ENCODE results near the gene ARMC5.
A peak's percentile ranks its signal among the peaks of the same experiment; 100 is the strongest.
"Not testable (repeated sequence)": the region's sequence is repeated elsewhere in the genome, so short reads cannot be mapped to it uniquely, and the experiment has no call there.

ARMC5 gene

DNA sequence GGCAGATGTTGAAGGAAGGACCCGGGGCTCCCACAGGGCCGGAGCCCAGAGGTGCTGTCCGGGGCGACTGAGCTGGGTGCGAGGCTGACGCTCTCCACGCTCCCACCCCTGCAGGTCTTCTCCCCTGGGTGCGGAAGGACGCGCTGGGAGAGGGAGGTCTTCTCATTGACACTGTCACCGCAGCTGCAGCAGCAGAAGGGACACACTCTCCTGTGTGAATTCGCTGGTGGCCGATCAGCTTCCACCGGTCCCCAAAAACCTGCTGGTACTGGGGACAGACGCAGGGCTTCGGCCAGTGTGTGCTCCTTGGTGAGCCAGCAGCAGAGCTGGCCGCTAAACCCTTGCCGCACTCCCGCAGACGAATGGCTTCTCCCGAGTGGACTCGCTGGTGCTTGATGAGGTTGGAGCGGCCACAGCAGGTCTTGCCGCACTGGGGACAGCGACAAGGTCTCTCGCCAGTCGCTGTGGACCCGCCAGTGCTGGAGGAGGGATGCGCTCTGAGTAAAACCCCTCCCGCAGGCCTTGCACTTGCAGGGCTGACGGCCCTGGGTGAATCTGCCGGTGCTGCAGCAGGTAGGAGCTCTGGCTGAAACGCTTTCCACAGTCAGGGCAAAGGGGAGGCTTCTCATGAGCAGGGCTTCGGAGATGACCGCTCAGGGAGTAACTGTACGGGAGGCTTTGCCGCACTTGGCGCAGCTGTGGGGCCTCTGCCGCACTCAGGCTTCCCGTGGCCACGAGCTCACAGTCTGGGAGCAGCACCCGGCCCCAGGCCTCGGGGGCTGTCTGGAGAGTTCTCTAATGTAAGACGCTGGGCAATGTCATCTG, 22.9 kb upstream of the ARMC5 start:
- no peak for DNase-seq

DNA sequence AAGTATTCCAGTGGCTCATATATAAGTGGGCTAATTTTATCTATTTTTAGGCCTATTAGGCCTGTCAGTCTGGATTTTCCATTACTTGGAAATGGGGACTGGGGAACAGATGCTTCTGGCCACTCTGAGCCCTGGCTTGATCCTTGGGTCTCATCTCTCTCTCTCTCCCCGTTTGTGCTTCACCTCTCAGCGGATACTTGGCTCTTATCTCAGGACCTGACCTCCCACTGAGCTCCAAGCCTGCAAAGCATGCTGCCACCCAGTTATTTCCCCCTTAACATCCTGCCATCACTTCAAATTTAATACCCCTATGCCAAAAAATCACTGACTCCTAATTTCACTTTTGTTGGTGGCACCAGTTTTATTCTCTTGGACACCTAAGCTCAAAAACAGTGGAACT, 20.9 kb upstream of the ARMC5 start:
- DNase-seq = no peak

DNA sequence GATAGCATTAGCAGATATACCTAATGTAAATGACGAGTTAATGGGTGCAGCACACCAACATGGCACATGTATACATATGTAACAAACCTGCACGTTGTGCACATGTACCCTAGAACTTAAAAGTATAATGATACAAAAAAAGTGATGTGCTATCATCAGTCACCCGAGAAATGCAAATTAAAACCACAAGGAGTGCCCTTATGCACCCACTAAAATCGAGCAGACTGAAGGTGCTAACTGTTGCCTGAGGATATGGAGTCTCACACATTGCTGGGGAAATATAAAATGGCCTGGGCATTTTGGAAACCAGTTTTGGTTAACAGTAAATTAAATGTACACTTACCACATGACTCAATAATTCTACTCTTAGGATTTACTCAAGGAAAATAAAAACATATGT, 20.3 kb upstream of the ARMC5 start:
- DNase-seq = not testable (repeated sequence)

DNA sequence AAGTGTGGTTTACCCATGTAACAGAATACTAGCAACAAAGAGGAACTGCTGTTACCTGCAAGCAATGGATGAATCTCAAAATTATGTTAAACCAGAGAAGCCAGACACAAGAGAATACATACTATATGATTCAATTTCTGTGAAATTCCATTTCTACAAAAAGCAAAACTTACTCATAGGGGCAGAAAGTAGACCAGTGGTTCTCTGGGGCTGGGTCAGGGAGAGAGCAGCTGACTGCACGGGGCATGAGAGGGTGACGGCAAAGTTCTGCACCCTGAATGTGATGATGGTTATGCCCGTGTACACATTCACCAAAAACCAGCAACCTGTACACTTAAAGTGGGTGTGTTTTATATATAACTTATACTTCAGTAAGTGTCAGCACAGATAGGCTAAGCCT, 19.8 kb upstream of the ARMC5 start:
- no peak for DNase-seq

DNA sequence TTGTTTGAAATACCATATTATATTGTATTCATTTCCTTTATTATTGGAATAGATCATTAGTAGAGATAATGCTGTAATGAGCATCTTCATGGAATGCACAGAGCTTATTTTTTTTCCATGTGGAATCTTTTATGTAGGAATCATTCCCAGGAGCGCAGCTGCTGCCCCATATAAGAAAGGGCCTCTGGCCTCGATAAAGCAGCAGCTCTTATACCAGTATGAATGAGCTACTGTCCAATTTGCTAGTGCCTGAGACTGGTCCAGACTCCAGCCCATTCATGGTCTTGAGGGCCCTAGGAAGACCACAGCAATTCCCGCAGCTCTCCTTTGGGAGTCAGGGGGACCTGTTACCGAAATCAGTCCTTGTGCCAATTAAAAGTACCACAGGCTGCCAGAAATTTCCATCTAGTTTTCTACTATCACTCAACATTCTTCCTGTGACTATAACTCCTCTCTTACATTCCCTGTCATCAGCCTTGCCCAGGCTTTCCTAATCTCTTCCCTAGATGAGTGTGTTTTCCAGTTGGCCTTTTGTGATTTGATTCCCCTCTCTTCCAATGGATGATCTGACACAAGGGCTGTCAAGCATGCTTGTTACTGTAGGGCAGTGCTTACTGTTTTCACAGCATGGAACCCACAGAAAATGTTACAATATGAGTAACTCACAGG, 18.7 kb upstream of the ARMC5 start:
- DNase-seq = no peak

DNA sequence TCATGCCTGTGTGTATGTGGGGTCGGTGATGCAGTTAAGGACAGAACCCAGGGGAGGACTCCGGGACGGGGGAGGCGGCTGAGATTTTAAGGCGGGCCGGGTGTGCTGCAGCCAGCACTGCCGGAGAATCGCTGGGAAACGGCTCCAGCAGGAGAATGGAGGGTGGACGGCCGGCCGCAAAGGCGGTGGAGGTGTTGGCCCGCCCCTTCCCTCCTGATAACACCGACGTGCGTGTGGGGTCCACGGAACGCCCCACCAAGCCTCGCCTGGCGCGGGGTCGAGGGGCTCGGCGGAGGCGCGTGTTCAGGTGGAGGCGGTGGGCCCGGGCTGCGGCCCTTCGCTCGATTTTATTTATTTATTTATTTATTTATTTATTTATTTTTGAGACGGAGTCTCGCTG, 17.3 kb upstream of the ARMC5 start:
- DNase-seq = no peak

DNA sequence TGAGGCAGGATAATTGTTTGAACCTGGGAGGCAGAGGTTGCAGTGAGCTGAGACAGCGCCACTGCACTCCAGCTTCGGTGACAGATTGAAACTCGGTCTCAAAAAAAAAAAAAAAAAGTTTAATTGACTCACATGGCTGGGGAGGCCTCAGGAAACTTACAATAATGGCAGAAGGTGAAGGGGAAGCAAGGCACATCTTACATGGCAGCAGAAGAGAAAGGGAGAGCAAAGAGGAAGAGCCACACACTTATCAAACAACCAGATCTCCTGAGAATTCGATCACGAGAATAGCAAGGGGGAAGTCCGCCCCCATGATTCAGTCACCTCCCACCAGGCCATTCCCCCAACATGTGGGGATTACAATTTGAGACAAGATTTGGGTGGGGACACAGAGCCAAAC, 13.4 kb upstream of the ARMC5 start:
- DNase-seq = not testable (repeated sequence)

DNA sequence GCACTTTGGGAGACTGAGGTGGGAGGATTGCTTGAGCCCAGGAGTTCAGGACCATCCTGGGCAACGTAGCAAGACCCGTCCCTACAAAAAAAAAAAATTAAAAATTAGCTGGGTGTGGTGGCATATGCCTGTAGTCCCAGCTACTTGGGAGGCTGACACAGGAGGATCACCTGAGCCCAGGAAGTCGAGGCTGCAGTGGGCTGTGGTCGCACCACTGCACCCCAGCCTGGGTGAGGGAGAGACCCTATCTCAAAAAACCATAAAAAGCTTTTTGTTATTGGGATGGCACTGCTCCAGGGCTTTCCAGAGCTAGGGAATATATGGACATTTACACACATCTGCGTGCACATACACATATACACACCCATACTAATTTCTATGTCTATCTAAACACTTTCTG, 8.1 kb upstream of the ARMC5 start:
- DNase-seq = no peak

DNA sequence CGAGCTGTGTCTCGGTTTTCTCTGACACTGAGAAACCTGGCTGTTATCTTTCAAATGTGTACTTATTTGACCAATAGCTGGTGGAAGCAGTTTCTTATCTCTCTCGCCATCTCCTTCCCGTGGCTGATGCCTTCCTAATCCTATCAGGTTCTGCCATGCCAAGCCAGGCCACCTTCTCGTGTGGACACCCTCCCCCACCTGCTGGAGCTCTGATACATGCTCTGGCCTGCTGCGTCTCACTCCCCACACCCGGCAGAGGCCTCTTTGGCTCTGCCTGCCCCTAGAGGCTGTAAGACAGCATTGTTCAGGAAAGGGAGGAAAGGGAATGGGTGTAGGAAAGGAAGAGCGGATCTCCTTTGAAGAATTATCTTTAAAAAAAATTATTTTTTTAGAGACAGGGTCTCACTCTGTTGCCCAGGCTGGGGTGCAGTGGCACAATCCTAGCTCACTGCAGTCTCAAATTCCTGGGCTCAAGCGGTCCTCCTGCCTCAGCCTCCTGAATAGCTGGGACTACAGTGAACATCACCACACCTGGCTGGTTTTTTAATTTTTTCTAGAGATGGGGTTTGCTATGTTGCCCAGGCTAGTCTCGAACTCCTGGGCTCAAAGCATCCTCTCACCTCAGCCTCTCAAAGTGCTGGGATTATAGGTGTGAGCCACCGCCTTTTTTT, 7.5 kb upstream of the ARMC5 start:
- no peak for DNase-seq

DNA sequence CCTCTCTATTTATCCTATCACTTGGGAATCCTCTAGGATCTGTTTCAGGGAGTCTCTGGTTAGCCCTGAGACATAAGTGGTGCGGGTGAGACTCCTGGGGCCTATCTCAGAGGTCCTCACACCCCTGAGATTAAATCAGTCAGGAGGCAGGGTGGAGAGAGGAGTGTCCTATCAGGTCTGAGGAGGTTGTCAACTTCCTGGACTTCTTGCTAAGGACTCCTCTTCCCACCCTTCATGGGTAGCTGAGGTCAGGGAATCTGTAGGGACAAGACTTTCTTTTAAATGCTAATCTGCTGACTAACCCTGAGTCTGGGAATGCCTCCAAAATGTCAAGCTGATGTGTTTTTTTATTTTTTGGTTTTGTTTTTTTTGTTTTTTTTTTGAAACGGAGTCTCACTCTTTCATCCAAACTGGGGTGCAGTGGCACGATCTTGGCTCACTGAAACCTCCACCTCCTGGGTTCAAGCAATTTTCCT, 6.6 kb upstream of the ARMC5 start:
- DNase-seq = no peak

DNA sequence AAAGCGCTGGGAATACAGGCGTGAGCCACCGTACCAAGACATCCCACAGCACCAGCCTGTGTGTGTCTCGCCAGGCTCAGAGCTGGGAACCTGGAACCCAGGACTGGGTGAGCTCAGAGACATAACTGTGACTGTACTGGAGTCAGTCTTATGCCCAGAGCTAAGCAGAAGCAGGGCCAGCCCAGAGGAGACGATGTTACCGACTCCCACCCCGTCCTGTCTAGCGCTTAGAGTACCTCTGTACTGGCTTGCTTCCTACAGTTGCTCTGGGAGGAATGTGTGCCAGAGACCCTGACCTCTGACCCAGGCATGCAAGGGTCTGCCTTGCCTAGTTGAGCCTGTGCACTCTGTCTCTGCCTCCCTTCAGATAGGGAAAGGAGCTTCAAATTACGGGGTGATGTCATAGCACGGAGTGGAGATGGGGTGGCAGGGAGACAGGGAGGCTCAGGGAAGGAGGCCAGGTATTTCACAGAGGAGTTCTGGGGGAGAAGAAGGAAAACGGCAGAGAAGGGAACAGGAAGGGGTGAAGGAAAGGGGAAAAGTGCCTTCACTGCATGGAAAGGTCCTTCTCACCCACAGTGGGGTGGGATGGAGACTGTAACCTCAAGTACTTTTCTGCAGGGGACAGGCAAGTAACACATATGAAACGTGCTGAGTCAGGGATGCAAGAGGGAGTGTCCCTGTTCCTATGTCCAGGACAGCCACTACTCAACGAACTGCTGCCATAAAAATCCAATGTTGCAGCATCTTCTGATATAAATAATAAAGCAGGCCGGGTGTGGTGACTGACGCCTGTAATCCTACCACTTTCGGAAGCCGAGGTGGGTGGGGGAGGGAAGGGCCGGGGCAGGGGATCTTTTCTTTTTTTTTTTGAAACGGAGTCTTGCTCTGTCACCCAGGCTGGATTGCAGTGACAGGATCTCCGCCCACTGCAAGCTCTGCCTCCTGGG, 5.8 kb upstream of the ARMC5 start:
- DNase-seq = peak in 1 of 2 donors; percentile 65

DNA sequence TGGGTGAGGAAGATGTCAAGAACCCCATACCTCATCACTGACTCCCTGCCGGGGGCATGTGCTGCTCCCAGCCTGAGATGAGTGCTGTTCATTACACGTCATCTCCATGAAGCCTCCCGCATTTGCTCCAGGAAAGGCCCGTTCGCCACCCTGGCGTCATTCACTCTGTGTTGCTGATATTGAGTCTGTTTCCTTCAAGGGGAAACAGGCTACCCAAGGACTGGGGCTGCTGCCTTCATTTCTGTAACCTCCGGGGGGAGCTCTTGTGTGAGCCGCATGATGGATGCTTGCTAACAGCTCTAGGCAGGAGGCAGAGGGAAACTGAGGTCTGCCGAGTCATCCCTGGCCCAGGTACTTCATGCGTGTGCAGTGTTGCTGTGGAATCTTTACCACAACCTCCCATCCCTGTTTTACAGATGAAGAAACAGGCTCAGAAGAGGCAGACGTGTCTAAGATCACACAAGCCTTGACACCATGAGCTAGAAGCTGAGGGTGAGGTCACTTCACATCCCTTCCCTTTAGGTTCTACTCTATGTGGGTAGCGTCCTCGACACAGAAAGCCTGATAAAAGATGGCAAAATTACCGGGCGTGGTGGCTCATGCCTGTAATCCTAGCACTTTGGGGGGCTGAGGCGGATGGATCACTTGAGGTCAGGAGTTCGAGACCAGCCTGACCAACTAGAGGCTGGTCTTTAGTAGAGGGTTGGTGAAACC, 3.5 kb upstream of the ARMC5 start:
- no peak for DNase-seq

DNA sequence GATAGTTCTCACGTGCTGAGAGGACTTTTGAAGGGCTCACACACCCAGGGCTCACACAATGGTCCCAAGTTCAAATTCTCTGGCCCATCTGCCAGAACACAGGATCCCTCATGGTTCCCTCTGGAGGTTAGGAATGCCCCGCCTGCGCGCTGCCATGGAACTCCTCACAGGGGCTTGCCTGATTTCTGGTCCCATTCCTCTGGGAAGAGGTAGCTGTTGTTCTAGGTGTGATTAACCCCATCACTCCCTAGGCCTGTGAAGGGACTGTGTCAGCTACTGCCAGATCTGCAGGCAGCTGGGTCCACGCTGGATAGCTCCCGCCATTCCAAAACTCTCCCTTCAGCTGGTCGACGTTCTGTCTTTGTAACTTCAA, 2.3 kb upstream of the ARMC5 start:
- DNase-seq = no peak

DNA sequence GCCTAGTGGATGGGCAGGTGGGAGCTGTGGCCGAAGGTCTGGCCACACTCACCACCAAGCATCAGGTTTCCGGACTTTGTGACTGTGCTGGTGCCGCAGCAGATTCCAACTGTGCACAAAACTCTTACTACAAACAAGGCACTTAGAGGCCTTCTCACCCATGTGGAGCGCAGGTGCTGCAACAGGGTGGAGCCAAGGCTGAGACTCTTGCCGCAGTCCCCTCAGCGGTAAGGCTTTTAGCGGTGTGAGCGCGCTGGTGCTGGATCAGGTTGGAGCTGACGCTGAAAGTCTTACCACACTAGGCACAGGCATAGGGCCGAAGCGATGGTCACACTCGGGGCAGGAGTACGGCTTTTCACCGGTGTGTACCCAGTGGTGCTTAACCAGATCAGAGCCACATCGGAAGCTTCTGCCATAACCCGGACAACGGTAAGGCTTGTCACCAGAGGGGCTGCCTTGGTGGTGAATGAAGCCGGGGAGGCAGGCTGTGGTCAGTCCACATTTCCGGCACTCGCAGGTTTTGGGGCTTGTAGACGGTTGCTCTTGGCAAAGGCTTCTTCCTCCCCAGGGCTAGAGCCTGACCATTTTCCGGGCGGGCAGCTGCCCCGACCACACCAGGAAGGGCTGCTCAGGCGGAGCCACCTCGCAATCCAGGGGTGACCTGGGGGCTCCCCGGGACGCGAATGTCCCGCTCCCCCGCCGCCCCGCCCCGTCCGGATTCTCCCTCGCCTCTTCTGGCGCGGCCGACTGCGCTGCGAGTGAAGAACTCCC, 1.0 kb upstream of the ARMC5 start:
- peak; percentile 21 to 58 for DNase-seq

DNA sequence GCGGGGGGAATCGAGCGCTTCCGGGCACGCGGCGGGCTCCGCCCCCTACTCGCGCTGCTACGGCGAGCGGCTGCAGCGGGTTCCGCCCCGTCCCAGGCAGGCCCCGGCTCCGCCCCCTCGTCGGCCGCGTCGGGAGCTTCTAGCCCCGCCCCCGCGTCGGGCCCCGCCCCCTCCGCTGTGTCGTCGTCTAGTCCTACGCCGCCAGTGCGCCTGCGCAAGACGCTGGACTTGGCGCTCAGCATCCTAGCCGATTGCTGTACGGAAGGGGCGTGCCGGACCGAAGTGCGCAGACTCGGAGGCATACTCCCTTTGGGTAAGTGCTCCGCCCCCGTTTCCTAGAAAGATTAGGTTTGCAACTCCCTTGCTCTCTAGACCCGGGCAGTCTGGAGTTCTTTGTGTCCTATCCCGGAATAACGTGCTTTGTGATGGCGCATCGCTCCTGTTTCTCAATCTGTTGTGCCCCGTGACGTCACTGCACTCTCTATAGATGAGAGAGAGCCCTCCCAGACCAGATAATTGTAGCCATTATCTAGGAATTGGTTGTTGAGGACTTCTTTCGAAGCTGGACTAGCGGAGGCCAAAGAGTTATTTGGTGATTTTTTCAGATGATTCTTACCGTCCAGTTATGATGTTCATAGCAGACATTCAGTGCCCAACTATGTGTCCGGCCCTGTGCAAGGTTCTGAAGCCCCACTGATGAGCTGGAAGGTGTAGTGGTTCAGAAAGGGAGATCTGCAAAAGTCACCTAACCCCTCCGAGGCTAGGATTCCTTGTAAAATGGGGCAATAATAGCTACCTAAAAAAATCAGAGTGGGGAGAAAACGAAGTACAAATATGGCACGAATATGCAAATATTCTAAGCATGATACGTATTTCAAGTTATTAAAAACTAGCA, 633 bp downstream of the ARMC5 start:
- DNase-seq = peak; percentile 97 to 100

DNA sequence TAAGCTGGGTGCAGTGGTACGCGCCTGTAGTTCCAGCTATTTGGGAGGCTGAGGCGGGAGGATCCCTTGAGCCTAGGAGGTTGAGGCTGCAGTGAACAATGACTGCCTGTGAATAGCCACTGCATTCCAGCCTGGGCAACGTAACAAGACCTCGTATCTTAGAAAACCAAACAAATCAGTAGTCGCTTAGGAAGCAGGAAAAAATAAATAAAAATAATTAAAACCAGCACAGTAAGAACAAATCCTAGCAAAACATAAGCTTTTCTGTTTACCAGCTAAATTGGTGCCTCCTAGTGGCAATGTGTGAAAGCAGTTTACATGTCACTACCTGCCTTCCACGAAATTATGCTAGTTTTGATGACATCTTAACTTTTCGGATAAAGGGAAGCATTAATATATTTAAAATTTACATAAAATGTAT, 1.3 kb downstream of the ARMC5 start:
- peak in 1 of 2 donors; percentile 31 for DNase-seq

DNA sequence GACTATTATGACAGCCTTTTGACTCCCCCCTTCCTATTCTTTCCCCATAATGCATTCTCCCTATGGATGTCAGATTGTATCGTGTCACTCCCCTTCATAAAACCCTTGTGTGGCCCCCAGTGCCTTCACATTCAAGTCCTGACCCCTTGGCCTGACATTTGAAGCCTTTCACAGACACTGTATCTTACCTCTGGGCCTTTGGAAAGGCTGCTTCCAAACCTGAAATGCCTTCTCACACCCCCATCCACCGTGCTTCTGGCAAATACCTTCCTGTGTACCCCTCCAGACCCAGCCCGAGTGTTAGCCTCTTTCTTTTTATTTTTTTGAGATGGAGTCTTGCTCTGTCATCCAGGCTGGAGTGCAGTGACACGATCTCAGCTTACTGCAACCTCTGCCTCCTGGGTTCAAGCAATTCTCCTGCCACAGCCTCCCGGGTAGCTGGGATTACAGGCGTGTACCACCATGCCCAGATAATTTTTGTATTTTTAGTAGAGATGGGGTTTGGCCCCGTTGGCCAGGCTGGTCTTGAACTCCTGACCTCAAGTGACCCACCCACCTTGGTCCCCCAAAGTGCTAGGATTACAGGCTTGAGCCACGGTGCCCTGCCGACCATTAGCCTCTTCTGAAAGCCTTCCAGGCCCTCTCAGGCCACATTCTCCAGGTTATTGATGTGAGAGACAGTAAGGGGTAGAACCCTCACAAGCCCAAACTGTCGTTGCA, 2.1 kb downstream of the ARMC5 start:
- DNase-seq = no peak

DNA sequence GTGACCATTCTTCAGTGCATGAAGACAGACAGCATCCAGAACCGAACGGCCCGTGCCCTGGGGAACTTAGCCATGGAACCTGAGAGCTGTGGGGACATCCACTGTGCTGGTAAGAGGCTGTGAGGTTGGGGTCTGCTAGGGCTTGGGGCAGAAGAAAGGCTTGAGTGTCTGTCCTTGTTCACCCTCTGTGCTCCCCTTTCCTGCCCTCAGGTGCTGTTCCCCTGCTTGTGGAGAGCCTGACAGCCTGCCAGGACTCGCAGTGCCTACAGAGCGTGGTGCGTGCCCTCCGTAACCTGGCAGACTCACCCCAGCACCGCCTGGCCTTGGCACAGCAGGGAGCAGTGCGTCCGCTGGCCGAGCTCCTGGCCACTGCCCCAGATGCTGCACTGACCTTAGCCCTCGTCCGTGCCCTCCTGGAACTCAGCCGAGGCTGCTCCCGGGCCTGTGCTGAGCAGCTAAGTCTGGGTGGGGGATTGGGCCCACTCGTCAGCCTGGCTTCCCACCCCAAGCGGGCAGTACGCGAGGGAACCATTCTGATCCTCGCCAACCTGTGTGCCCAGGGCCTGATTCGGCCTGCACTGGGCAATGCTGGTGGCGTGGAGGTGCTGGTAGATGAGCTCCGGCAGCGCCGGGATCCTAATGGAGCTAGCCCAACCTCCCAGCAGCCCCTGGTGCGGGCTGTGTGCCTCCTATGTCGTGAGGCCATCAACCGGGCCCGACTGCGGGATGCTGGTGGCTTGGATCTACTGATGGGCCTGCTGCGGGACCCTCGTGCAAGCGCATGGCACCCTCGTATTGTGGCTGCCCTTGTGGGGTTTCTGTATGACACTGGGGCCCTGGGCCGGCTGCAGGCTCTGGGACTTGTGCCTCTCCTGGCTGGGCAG, 2.9 kb downstream of the ARMC5 start:
- DNase-seq = no peak

All from bone marrow (tissue), 2 donors.